Stomach smooth muscle (tissue), 2 donors: ENCODE data around the gene ZNF367.

Source experiments
- H3K27ac ChIP-seq: one replicate; pipeline ENCODE4 v1.7.0; 2013; ENCODE audit warnings: mild to moderate bottlenecking, low read length, inconsistent platforms
- H3K27me3 ChIP-seq, 2 donors: one replicate each; pipeline ENCODE4 v1.7.0; 2013; ENCODE audit warnings: low read length in 2 of 2; ENCODE audit not compliant: insufficient read depth in 2 of 2, control insufficient read depth in 1 of 2
- H3K36me3 ChIP-seq, 2 donors: one replicate each; pipeline ENCODE4 v1.7.0; 2013; ENCODE audit warnings: low read length in 2 of 2; ENCODE audit not compliant: control insufficient read depth in 2 of 2, insufficient read depth in 2 of 2
- H3K4me1 ChIP-seq: one replicate; pipeline ENCODE4 v1.7.0; 2013; ENCODE audit warnings: low read length; ENCODE audit not compliant: control insufficient read depth, insufficient read depth
- H3K4me3 ChIP-seq, 2 donors: one replicate each; pipeline ENCODE4 v1.7.0; 2013; ENCODE audit warnings: low read length in 2 of 2
- H3K9ac ChIP-seq, 2 donors: one replicate each; pipeline ENCODE4 v1.7.0; 2013; ENCODE audit warnings: low read length in 2 of 2, mild to moderate bottlenecking in 1 of 2
- H3K9me3 ChIP-seq, 2 donors: one replicate each; pipeline ENCODE4 v1.7.0; 2013; ENCODE audit warnings: low read length in 2 of 2; ENCODE audit not compliant: control insufficient read depth in 2 of 2
- donor health status: healthy.
- donor health status: Pancreatic carcinoma.

Gene ZNF367

GRCh38 chr9:96418083-96418919 lies at the start of gene ZNF367:
Gene ZNF367, minus strand, starts transcription at chr9:96418370. Its CDS starts 338 bp downstream, at chr9:96418032.
- Histone ChIP-seq H3K9me3 (no peaks in the 10 kb centered on the region), H3K36me3 (no peaks in the 10 kb centered on the region), H3K27me3 (no peaks in the 10 kb centered on the region), H3K4me1 (peaks cover 19% of the 10 kb centered on the region), H3K9ac (peak within 1 kb of the TSS; percentile 79 to 93), H3K4me3 (peak within 1 kb of the TSS; percentile 89 to 92), H3K27ac (peak within 1 kb of the TSS; percentile 95)

DNA sequence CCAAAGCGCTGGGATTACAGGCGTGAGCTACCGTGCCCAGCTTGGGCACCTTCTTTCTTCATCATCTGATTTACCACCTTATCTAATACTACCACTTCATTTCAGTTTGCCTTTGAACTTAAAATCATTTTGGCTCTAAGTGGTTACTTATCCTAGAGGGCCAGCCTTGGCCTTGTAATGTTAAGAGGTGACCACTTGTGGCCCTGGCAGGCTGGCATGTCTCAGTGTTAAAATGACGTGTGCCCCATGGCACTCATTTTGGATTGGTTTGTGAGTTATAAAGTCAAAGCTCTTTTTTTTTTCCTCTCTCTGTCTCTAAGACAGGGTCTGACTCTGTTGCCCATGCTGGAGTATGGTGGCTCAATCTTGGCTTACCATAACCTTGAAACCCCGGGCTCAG lies 49.6 kb upstream of the ZNF367 start:
- no peaks in the 10 kb centered on the region for H3K9me3 ChIP-seq
- no peak overlapping the region for H3K4me3 ChIP-seq
- H3K9ac ChIP-seq, result no peak overlapping the region
- H3K36me3 ChIP-seq, result peaks cover 9 to 25% of the 10 kb centered on the region in 2 donors
- H3K4me1 ChIP-seq, result peaks cover 3% of the 10 kb centered on the region
- no peak overlapping the region for H3K27ac ChIP-seq
- no peaks in the 10 kb centered on the region for H3K27me3 ChIP-seq

DNA sequence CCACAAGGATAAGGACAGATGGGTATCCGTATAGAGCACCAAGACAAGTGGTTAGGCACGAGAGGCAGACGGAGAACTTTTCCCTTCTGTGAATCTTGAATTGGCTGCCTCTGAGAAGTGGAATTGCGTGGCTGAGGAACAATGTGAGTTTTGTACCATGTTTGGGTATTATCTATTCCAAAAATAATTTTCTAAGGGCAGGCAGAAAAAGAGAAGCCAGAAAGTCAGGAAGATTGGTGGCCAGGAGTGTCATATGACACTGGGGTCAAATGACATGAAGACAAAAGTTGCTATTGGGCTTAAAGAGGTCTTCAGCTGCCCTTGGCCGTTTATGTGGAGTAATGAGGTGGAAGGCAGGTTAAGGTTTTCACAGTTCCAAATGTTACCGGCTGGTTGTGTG lies 46.3 kb upstream of the ZNF367 start:
- H3K27ac ChIP-seq, result no peak overlapping the region
- H3K9ac ChIP-seq, result no peak overlapping the region
- H3K9me3 ChIP-seq, result no peaks in the 10 kb centered on the region
- H3K27me3 ChIP-seq, result no peaks in the 10 kb centered on the region
- peaks cover 0 to 17% of the 10 kb centered on the region in 2 donors for H3K36me3 ChIP-seq
- H3K4me3 ChIP-seq, result no peak overlapping the region
- H3K4me1 ChIP-seq, result peaks cover 3% of the 10 kb centered on the region

DNA sequence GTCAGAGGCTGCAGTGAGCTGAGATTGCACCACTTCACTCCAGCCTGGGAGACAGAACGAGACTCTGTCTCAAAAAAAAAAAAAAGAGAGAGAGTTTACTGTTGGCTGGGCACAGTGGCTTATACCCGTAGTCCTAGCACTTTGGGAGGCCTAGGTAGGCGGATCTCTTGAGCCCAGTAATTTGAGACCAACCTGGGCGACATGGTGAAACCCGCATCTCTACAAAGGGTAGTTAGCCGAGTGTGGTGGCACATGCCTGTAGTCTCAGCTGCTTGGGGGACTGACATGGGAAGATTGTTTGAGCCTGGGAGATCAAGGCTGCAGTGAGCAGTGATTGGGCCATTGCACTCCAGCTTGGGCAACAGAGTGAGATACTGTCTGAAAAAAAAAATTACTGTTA lies 44.4 kb upstream of the ZNF367 start:
- H3K36me3 ChIP-seq, result peaks cover 0 to 17% of the 10 kb centered on the region in 2 donors
- H3K27me3 ChIP-seq, result no peaks in the 10 kb centered on the region
- no peak overlapping the region for H3K9ac ChIP-seq

DNA sequence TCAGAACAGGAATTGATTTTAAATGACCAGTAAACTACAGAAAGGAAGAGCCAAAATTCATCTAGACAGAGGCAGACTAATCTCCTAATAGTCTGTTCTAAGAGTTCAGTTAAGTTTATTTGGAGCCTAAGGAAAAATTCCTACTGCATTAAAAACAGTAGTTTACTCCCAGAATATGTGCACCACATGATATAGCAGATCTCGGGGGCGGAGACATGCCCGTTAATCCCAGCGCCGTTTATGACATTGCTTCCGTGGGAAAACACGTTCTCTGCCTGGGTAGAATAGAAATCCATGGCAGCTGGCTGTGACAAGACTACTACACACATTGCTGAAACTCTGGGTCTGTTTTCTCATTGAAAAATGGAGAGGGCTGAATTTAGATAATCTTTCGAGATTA lies 43.2 kb upstream of the ZNF367 start:
- peaks cover 3% of the 10 kb centered on the region for H3K4me1 ChIP-seq
- H3K9ac ChIP-seq, result no peak overlapping the region
- no peaks in the 10 kb centered on the region for H3K9me3 ChIP-seq
- peaks cover 0 to 14% of the 10 kb centered on the region in 2 donors for H3K36me3 ChIP-seq
- H3K27ac ChIP-seq, result no peak overlapping the region
- H3K4me3 ChIP-seq, result no peak overlapping the region
- H3K27me3 ChIP-seq, result no peaks in the 10 kb centered on the region

More for the DNA sequence above, 44.4 kb upstream of the ZNF367 start:
- Histone ChIP-seq H3K27ac (no peak overlapping the region), H3K9me3 (no peaks in the 10 kb centered on the region), H3K4me3 (no peak overlapping the region), H3K4me1 (peaks cover 3% of the 10 kb centered on the region)

DNA sequence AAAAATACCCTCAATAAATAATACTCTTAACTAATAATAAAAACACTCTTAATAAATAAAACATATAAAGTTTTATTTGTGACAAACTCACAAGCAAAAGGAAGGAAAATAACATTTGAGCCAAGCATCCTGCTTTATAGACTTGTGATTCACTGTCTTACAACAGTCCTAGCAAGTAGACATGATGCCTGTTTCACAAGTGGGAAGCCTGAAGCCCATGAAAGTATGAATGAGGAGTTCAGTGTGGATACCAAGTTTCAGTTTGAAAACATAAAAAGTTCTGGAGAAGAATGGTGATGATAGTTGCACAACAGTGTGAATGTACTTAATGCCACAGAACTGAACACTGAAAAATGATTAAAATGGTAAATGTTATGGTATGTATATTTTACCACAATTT lies 42.7 kb upstream of the ZNF367 start:
- Histone ChIP-seq H3K9me3 (no peaks in the 10 kb centered on the region), H3K27me3 (no peaks in the 10 kb centered on the region), H3K27ac (no peak overlapping the region), H3K4me3 (no peak overlapping the region), H3K4me1 (peaks cover 3% of the 10 kb centered on the region), H3K36me3 (peaks cover 0 to 14% of the 10 kb centered on the region in 2 donors), H3K9ac (no peak overlapping the region)

- Histone ChIP-seq H3K27me3 (no peaks in the 10 kb centered on the region), H3K4me3 (no peak overlapping the region), H3K9ac (no peak overlapping the region), H3K36me3 (peaks cover 0 to 14% of the 10 kb centered on the region in 2 donors), H3K4me1 (peaks cover 3% of the 10 kb centered on the region), H3K27ac (no peak overlapping the region), H3K9me3 (no peaks in the 10 kb centered on the region)
Measured at GRCh38 chr9:96460470-96460869, 42.3 kb upstream of the ZNF367 start.

GRCh38 chr9:96459268-96460007 lies 41.3 kb upstream of the ZNF367 start:
- Histone ChIP-seq H3K4me1 (peaks cover 6% of the 10 kb centered on the region), H3K27ac (no peak overlapping the region), H3K9me3 (no peaks in the 10 kb centered on the region), H3K9ac (no peak overlapping the region), H3K4me3 (no peak overlapping the region), H3K27me3 (no peaks in the 10 kb centered on the region), H3K36me3 (peaks cover 0 to 13% of the 10 kb centered on the region in 2 donors)

DNA sequence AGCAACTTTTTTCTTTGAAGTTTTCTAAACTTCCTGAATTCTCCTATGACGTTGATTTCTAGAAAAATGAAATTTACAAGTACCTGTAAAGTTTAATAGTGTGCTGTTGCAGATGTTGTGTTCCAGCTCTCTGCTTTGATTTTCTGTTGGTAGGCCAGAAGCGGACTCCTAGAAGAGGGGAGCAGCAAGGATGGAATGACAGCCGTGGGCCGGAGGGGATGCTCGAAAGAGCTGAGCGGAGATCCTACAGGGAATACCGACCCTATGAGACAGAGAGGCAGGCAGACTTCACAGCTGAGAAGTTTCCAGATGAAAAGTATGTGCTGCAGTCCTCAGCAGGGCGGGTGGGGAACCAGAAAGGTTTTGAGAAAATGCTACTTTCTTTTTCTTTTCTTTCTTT lies 40.1 kb upstream of the ZNF367 start:
- Histone ChIP-seq H3K9me3 (no peaks in the 10 kb centered on the region), H3K9ac (no peak overlapping the region), H3K27me3 (no peaks in the 10 kb centered on the region), H3K4me3 (no peak overlapping the region), H3K27ac (no peak overlapping the region), H3K36me3 (peaks cover 0 to 8% of the 10 kb centered on the region in 2 donors), H3K4me1 (peaks cover 4% of the 10 kb centered on the region)

DNA sequence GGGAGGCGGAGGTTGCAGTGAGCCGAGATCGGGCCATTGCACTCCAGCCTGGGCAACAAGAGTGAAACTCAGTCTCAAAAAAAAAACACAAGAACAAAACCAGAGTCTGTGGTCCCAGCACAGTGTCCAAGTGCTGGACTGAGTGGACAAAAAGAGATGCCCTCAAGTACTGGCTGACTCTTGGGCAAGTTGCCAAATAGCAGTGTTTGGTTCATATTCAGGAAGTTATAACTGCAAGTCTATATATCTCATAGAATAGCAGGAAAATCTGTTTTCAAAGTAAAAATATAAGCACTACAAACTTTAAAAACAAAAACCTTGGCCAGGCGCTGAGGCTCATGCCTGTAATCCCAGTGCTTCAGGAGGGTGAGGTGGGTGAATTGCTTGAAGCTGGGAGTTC lies 39.1 kb upstream of the ZNF367 start:
- no peak overlapping the region for H3K4me3 ChIP-seq
- H3K27ac ChIP-seq, result no peak overlapping the region
- no peaks in the 10 kb centered on the region for H3K27me3 ChIP-seq
- H3K9ac ChIP-seq, result no peak overlapping the region
- no peaks in the 10 kb centered on the region for H3K9me3 ChIP-seq
- H3K4me1 ChIP-seq, result peaks cover 4% of the 10 kb centered on the region
- H3K36me3 ChIP-seq, result peaks cover 0 to 5% of the 10 kb centered on the region in 2 donors
